ENCODE measurements around the gene CDK13.
A peak's percentile ranks its signal among the peaks of the same experiment; 100 is the strongest.
"Not testable (repeated sequence)": the region's sequence is repeated elsewhere in the genome, so short reads cannot be mapped to it uniquely, and the experiment has no call there.

CDK13 gene

DNA sequence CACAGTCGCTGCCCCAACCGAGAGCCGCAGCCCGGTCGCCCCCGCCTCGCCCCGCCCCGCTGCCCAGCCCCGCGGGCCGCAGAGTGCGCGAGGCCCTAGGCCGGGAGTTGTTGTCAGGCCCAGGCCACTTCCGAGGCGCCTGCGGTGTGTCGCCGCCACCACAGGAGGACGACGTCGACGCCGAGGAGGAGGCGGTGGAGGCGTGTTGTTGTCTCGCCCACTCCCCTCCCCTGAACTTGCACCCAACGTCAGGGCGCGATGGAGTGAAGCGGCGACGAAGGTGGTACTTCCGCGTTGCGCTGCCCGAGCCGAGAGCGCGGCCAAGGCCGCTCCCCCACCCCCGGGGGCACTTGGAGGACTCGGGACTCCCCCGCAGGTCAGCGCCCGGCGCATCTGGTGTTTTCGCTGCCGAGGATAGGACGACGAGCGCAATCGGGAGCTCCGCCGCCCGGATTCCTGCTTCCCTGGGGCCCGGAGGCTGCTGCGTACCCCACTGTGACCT lies at the start of gene CDK13:
CDK13 (plus strand) TSS at position 286 of the 502 bp plus-strand sequence. CDS start 386 bp downstream, outside the sequence.
- DNase-seq, result peak; percentile 43

DNA sequence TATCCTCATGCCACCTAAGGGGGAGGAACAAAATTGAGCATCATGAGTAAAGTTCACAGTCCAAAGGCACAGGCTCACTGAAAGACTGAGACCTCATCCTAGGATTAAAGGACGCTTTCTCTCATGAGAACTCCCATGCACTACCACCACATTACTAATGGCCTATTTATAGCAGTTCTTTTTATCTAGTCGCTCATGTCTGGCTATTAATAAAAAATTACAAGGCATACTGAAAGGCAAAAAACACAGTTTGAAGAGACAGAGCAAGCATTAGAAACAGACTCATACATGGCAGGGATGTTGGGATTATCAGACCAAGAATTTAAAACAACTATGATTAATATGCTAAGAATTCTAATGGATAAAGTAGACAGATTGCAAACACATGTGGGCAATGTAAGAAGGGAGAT lies 46.0 kb upstream of the CDK13 start:
- no peak for DNase-seq

DNA sequence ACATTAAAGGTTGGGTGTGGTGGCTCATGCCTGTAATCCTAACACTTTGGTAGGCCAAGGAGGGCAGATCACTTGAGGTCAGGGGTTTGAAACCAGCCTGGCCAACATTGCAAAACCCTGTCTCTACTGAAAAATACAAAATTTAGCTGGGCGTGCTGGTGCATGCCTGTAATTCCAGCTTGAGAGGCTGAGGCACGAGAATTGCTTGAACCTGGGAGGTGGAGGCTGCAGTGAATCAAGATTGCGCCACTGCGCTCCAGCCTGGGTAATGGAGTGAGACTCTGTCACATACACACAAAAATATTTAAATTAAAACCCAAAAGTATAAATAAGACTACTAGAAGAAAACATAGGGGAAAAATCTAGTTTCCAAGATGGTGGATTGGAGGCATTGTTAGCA lies 41.9 kb upstream of the CDK13 start:
- no peak for DNase-seq

DNA sequence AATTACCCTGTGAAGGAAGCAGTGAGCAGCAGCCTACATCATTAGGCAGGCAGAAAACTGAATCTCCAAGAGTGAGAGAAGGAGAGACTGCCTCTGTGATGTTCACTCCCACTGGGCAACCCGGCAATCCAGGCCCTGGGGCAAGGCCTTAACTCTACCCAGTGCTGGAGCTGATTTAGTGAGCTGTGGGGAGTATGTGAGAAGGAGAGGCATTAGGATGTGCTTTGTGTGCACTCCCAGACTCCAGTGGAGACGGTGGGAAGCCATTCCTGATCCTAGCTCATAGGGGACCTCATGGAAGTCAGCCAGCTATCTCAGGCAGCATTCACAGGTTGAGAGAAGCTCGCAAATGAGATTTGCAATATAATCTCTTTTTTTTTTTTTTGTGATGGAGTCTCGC lies 41.1 kb upstream of the CDK13 start:
- no peak for DNase-seq

DNA sequence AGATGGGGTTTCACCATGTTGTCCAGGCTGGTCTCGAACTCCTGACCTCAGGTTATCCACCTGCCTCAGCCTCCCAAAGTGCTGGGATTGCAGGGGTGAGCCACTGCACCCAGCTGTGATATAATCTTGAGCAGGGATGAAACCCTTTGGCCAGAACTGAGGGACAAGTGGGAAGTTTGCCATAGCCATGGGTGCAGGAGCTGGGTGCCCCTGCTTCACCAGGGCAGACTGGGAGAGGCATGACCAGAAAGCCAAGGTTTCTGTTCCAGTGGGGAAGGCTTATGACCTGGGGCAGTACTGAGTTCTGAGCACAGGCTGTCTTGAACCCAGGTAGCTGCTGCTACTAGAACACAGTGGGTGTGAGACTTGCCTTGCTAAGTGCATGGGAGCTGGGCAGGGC lies 40.5 kb upstream of the CDK13 start:
- DNase-seq, result no peak

DNA sequence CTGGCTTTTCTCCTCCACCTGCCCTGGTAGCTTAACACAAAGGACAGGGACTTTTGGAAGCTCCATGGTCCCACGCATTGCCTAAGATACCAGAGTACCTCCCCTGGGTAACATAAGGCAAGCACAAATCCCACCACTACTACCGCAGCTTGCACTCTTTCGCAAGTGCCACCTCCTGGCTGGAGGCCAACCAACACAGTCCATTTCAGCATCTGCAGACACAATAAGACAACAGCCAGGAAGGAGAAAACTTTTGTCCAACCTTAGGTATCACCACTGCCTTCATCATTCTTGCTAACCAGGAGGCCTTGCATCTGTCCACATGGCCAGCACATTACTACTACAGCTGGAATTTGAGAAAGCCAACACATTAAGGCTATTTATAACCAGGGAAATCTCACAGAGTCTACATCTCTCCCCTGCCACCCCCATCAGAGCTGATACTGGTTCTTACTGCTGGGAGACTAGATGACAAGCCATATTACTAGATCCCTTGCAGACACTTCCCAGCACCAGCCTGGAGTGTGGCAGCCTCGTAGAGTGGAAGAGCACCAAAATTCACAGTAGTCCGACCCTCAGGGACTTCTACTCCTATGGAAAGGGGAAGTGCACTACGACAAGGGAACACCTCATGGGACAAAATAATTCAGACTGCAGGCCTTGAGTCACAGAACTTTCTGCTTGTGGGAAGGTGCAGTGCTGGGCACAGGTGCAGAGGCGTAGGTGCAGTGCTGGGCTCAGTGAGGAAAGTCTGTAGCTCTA lies 39.8 kb upstream of the CDK13 start:
- DNase-seq, result no peak

DNA sequence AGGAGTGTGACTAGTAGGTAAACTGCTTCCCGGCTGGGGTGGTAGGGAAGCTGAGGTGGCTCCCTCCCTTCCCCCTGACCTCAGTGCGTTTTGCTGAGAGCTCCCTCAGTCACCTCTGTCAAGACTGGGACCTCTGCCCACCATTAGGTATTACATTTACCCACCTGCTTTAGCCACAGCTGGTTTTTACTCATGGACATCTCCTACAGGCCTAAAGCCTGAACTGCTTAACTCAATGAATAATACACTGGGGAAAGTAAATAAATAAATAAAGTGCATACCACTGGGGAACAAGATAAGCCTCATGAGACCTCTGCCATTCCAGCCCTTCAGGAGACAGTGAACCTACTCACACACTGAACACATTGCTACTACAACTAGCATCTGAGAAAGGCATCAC lies 38.9 kb upstream of the CDK13 start:
- DNase-seq, result no peak

DNA sequence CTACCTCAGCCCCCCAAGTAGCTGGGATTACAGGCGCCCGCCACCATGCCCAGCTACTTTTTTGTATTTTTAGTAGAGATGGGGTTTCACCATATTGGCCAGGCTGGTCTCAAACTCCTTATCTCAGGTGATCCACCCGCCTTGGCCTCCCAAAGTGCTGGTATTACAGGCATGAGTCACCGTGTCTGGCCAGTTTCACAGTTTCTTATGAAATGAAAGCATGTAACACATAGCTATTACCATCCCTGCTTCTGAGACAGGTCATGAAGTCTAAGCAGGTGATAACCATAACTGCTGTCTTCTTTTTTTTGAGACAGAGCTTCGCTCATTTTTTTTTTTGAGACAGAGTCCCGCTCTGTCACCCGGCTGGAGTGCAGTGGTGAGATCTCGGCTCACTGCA lies 34.2 kb upstream of the CDK13 start:
- DNase-seq, result not testable (repeated sequence)

DNA sequence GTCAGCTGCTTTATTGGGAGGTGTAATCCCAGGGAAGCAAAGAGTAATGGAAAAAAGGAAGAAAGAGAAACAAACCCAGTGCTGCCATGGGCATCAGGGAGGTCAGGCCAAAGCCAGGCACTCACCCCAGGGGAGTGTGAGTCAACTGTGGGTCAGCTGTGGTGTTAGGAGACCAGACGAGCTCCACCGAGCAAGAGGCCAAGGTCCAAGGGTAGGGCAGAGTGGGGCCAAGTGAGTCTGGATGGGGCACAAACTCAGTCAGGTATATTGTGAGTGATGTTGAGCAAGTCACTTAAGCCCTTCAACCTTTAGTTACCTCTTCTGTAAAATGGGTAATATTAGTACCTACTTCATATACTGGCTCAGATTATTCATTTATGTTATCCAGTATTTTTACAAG lies 30.4 kb upstream of the CDK13 start:
- no peak for DNase-seq

DNA sequence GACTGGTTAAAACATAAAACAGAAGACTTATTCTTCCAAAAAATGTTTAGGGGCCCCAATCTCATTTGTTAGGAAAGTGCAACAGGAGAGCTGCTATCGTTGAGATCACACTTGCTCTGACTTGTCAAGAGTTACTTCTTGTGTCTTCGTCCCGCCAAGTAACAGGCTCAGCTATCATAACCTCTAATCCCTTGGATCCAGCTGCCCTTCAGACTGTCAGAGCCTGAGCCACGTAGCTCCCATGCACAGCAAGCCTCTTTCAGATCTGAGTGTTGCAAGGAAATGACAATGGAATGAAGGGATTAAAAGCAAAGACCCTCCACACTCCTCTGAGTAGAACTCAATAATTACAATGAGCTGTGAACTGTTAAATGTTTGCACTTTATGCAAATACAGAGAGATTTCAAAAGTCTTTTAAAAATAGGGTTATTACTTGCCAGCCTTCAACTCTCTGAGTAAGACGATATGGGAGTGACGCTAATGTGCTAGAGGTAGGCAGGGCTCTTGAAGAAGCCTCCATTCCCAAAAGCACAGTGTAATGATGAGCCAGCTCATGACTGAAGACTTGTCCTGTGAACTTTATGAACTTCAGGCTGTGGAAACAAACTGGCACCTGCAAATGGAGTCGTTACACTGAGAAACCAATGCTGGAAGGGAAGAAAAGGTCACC lies 28.4 kb upstream of the CDK13 start:
- DNase-seq, result no peak

DNA sequence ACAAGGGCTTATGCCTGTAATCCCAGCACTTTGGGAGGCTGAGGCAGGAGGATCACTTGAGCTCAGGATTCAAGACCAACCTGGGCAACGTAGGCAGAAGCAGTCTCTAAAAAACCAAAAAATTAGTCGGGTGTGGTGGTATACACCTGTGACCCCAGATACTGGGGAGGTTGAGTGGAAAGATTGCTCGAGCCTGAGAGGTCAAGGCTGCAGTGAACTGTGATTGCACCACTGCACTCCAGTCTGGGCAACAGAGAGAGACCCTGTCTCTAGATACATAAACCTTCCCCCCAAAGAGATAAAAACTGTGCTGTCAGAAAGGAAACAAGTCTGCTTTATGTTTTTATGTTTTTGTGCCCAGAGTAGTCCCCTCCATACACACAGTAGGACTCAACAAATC lies 27.5 kb upstream of the CDK13 start:
- DNase-seq, result no peak

DNA sequence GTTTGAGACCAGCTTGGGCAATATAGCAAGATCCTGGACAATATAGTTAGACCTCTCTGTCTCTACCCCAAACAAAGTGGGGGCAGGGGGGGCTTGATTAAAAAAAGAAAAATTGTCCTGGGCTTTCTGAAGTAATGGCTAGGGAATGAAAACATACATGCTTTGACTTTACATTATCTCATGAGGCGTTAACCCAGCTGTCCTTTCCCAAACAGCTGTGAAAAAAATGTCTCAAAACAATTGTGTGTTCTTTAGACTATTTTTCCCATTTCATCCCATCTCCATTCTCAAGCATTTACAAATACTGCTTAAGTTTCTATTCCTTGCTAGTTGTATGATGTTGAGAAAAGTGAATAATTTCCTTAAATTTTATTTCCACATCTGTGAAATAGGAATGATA lies 27.0 kb upstream of the CDK13 start:
- DNase-seq, result no peak

DNA sequence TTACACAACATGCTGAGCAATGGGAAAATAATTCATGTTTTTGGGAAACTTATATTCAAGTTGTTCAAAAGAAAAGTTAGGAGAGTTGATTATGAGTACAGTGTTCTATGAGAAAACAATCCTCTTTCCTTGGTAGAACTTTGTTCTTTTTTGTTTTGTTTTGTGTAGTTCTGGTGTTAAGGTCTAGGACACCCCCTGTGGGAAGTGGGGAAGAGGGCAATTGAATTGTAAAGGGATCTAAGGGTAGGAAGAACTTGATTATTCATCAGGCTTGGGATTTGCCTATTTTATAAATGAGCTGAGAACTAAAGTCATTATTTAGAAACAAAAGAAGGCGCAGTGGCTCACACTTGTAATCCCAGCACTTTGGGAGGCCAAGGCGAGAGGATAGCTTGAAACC lies 25.9 kb upstream of the CDK13 start:
- no peak for DNase-seq

DNA sequence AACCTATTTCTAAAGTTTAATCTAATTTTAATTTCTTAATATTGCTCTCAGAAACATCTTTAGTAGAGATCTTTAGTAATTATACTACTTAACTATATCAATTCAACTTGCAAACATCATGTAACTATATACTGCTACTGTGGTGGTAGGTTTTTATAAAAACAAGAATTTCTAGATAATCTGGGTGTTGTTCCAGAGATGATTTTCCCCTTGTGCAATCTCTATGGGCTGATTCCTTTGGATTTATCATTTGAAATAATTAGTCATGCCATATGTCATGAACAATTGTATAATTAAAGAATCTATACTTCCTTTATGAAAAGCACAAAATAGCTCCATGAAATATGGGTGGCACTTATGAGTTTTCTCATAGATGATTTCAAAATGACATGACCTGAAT lies 23.9 kb upstream of the CDK13 start:
- DNase-seq, result no peak

DNA sequence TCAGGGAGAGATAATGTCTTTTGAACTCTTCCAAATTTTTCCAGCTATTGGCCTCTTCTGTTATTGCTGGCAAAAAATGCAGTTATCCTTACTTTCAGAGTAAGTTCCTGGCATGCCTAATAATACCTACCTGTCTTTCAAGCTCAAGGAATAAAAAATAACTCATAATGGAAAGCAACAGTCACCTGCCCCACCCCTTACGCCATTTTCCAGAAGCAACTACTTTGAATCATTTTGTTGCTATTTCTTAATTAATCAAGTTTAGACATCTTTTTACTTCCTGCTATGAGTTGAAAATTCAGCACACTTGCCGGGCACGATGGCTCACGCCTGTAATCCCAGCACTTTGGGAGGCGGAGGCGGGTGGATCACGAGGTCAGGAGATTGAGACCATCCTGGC lies 23.0 kb upstream of the CDK13 start:
- DNase-seq, result no peak

DNA sequence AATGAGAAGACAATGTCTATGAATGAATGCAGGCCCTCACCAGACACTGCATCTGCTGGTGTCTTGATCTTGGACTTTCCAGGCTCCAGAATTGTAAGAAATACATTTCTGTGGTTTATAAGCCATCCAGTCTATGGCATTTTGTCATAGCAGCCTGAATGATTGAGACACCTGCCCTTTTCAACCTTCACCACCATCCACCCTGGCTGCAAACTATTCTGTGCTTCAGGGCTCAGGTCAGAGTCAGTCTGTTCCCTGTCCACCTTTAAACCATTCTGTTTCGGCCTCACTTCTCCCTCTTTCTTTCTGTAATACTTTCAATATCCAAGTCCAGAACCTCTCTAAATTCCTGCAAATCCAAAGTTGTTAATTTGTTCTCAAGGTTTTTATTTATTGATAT lies 15.9 kb upstream of the CDK13 start:
- DNase-seq, result no peak

DNA sequence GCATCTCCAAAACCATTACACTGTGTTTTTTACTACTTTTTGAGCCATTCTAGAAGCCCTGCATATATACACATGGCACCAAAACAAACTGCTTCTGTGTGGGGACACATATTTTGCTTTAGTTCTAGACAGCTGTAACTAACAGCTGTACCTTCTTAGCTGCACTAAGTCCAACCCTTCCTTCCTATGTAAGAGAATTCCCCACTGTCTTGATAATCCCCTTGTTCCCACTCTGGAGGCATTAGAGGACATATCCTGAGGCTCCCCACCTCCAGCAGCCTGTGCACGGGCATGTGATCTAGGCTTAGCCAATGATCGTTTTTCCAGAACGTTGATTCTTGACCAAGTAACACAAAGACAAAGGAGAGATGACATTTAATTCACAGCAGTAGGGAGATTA lies 13.3 kb upstream of the CDK13 start:
- no peak for DNase-seq

DNA sequence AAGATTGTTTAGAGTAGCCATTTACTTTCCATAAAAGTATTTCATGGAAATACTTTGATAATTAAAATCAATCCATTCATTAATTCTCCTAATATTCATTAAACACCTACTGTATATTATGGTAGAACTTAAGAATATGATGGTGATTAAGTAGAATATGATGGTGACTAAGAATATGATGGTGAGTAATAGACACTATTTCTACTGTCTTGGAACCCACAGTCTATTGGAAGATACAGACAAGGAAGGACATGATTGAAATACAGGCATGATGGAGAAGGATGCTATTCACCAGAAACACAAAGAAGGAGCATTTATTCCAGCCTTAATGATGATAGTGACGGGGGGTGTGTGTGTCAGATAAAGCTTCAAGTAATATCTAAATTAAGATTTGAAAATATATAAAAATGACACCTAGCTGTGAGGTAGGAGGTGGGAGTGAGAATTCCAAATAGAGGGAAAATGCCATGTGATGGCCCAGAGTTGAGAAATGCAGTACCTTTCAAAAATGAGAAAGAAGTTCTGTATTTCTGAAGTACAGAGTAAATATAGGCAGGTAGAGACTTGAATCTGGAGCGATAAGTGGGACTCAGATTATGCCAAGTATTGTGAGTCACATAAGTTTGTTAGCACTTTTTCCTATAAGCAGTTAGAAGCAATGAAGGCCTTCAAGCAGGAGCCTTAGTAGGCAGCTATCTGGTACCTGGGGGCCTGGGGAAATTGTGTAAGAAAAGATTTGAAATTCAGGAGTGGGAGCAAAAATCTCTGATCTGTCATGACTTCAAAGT lies 12.5 kb upstream of the CDK13 start:
- no peak for DNase-seq

DNA sequence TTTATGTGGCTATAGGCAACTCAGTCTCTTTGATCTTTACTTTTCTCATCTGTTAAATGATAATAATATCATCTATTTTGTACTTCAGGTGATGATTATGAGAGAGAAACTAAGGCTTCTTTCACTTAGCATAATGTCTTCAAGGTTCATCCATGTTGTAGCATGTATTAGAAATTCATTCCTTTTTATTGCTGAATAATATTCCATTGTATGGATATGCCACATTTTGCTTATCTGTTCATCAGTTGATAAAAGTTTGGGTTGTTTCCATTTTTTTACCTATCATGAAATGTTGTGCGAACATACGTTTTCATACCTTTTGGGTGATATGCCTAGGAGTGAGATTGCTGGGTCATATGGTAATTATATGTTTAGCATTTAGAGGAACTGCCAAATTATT lies 7.2 kb upstream of the CDK13 start:
- no peak for DNase-seq

DNA sequence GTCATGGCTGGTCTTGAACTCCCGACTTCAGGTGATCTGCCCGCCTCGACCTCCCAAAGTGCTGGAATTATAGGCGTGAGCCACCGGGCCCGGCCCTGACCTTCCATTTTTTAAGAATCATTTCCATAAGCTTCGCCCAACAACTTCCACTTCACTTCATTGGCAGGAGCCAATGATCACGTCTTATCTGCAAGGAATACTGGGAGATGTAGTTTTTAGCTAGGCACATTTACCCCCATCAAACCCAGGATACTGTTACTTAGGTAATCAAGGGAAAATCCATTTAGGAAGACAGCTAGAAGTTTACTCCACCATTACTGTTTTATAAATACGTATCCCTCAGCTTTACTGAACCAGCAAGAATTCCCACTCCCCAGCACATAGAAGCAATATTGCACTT lies 3.4 kb upstream of the CDK13 start:
- DNase-seq, result no peak

DNA sequence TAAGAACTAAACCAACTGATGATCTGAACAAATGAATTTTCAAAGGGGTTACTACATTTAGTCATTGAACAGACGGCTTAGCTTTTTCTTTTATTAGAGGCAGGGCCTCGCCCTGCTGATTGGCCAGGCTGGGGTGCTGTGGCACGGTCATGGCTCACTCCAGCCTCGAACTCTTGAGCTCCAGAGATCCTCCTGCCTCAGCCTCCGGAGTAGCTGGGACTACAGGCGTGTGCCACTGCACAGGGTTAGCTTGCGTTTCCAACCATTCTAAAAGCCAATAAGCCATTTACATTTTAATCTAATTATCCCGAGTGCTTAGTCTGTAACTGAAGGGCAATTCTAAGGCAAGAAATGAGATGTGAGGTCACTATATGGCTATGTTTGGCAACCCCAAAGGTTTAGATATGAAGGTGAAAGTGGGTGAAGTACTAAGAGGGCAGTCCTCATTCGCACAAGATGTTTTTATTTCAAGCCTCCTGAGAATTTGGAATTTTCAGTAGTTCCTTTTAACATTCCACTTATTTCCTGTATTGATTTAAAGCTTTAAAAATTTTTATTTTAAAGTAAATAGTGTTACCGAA lies 1.6 kb upstream of the CDK13 start:
- DNase-seq, result no peak

DNA sequence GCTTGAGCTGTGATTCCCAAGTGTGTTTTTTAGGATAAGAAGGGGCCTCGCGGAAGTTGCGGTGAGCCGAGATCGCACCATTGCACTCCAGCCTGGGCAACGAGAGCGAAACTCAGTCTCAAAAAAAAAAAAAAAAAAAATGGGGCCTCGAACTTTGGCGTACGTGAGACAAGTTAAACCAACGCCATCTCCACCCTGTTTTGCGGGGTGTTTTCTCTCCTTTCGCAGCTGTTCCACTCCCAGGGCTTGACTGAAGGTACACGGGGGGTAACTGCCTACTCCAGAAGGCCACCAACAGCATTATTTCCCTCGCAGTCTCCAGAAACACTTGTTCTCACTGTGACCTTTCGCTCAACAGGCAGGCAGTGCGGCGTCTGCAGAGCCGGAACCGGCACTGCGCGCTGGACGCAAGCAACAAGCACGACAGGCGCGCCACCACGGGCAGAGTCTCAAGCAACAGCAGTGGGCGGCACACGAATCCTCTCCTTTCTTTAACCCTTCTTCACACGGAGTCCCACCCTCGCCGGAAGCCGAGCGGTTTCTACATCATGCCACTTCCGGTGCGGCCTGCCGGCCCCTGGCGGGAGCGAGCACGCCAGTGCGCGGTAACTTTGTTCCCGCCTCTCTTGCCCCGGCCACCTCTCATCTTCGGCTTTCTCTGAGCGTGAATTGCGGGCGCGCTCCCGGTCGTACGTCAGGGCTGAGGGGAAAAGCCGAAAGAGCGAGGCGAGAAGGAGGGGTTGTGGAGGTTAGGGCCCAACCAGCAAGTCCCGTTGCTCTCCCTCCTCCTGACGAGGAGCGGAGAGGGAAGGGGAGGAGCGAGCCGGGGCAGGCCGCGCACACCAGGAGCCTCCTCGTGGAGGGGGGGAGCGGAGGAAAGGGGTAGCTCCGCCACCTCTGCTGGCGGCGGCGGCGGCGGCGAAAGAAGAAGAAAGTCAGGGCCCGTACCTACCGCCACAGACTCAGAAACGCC lies 814 bp upstream of the CDK13 start:
- DNase-seq, result peak; percentile 95

All from NCI-H2029 treated with DMSO at 0.1 percent for 48 hours (cell line).